22Rv1 (cell line): ENCODE measurements around the gene NOX3.

ENCODE experiments used
- H3K27ac ChIP-seq: fragments of 450-650 bp; 2 replicates; pipeline ENCODE4 v1.5.1; 2017
- CTCF ChIP-seq: fragments of 450-650 bp; IDR thresholded peaks from 2 replicates; pipeline ENCODE4 v1.5.1; 2017; ENCODE audit warnings: mild to moderate bottlenecking
- ZFX ChIP-seq: fragments of 450-650 bp; IDR thresholded peaks from 2 replicates; pipeline ENCODE4 v1.6.1; 2017; ENCODE audit warnings: antibody characterized with exemption, borderline replicate concordance

Gene NOX3

GRCh38 chr6:155387481-155387880 lies 68.2 kb downstream of the NOX3 start:
- H3K27ac ChIP-seq = no peak overlapping the region
- TF ChIP-seq CTCF (no peak), ZFX (no peak)

- TF ChIP-seq ZFX = no peak
- no peak for TF ChIP-seq CTCF
- H3K27ac ChIP-seq = no peak overlapping the region
Measured at GRCh38 chr6:155384321-155384952, 71.2 kb downstream of the NOX3 start.

- no peak for TF ChIP-seq CTCF
- TF ChIP-seq ZFX = no peak
Measured at GRCh38 chr6:155383913-155384312, 71.7 kb downstream of the NOX3 start.

GRCh38 chr6:155382338-155382685 lies 73.3 kb downstream of the NOX3 start:
- TF ChIP-seq ZFX (no peak), CTCF (no peak)
- H3K27ac ChIP-seq = no peak overlapping the region

More at GRCh38 chr6:155383913-155384312, 71.7 kb downstream of the NOX3 start:
- H3K27ac ChIP-seq = no peak overlapping the region

GRCh38 chr6:155381673-155382337 lies 73.8 kb downstream of the NOX3 start:
- H3K27ac ChIP-seq = no peak overlapping the region
- TF ChIP-seq ZFX (no peak), CTCF (no peak)

- no peak for TF ChIP-seq ZFX
- TF ChIP-seq CTCF = no peak
- H3K27ac ChIP-seq = no peak overlapping the region
Measured at GRCh38 chr6:155380666-155381332, 74.8 kb downstream of the NOX3 start.

GRCh38 chr6:155378724-155379123 lies 76.9 kb downstream of the NOX3 start:
- TF ChIP-seq CTCF (no peak), ZFX (no peak)
- no peak overlapping the region for H3K27ac ChIP-seq
